Measurements from ENCODE around the gene TMED9. TPM values are rescaled to one million over a fixed set of nuclear protein-coding genes. Genes with fewer than 3 reads are reported as not detected.

Gene TMED9
- total and polyA plus RNA-seq, 9 of the 15 experiments (the other 6 are each of a cell fraction or from before 2014, with no cell fraction given) = 43.7 to 301 (median 90.0) TPM

- TF ChIP-seq PATZ1 (CRISPR knock-in tag; IDR thresholded peaks at IDR 0.05; ENCODE audit: borderline replicate concordance) = no peak
- TF ChIP-seq, protein P1, sequence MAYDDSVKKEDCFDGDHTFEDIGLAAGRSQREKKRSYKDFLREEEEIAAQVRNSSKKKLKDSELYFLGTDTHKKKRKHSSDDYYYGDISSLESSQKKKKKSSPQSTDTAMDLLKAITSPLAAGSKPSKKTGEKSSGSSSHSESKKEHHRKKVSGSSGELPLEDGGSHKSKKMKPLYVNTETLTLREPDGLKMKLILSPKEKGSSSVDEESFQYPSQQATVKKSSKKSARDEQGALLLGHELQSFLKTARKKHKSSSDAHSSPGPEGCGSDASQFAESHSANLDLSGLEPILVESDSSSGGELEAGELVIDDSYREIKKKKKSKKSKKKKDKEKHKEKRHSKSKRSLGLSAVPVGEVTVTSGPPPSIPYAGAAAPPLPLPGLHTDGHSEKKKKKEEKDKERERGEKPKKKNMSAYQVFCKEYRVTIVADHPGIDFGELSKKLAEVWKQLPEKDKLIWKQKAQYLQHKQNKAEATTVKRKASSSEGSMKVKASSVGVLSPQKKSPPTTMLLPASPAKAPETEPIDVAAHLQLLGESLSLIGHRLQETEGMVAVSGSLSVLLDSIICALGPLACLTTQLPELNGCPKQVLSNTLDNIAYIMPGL (CRISPR knock-in tag; IDR thresholded peaks at IDR 0.05) = no peak
- peak; percentile 50 for TF ChIP-seq POLR2A (conservative IDR thresholded peaks at IDR 0.05)
These were observed 4.8 kb downstream of the TMED9 start (continued) for GRCh38 chr5:177596775-177597238.

DNA sequence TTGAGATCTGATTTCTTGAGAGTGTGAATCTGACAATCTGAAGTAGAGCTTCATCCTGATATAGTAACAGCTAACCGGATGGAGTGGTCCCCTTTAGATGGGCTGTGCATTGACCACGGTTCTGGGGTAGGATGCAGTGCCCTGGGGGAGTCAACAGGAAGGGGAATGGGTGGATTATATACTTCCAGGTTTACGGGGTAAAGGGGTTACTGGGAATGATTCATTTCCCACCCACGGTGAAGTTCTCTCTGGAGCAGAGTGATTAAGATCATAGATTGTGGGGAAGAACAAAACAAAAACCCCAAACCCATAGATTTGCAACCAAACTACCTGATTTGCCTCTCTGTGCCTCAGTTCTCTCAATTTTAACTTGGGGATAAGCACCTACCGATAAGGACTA is 6.5 kb downstream of the TMED9 start:
- Histone ChIP-seq H2AFZ (ENCODE audit: low read depth, low read length) (no peak overlapping the region), H3K27me3 (ENCODE audit: control insufficient read depth in 2 of 2, insufficient read depth in 2 of 2, low read length in 2 of 2) (no peaks in the 10 kb centered on the region), H3K9ac (ENCODE audit: insufficient read depth in 1 of 2, low read depth in 2 of 2, low read length in 2 of 2) (no peak overlapping the region), H3K27ac (ENCODE audit: extremely low read depth, low read depth, low read length) (no peak overlapping the region), H3K4me3 (no peak overlapping the region), H3K9me1 (ENCODE audit: control insufficient read depth, insufficient read depth, low read length) (no peaks in the 10 kb centered on the region), H3K4me2 (ENCODE audit: insufficient read depth, low read length) (peak overlapping the region; percentile 24; the same call in 1 of the 2 replicates), H3K4me1 (replicated peaks in 1 of 2; ENCODE audit: control insufficient read depth in 2 of 2, insufficient read depth in 2 of 2, low read length in 2 of 2) (peaks cover 13 to 32% of the 10 kb centered on the region in 2 experiments; a peak in 4 of 5 replicates), H3K9me3 (replicated peaks; ENCODE audit: control insufficient read depth, insufficient read depth, low read depth, low read length) (no peaks in the 10 kb centered on the region), H3K79me2 (ENCODE audit: control insufficient read depth, insufficient read depth, low read length) (peaks cover 20% of the 10 kb centered on the region), H3K36me3 (ENCODE audit: control insufficient read depth, insufficient read depth, low read length) (peaks cover 34% of the 10 kb centered on the region), H4K20me1 (replicated peaks; ENCODE audit: control insufficient read depth, insufficient read depth, low read length) (peaks cover 4% of the 10 kb centered on the region)
- BruUV-seq (replicated peaks) = no TSS peak
- in situ Hi-C loops (cut with MboI) (no loop called here), intact Hi-C loops (cut with micrococcal nuclease) (no loop called here)
- FAIRE-seq (peak; percentile 79), DNase-seq (ENCODE audit: extremely low read depth in 1 of 4, low spot score in 3 of 4) (no peak), ATAC-seq (no peak)
- CTCF ChIA-PET (ENCODE audit: low intra/inter-chr PET ratio) = no interaction called here
- POLR2A ChIA-PET = interaction anchor here (0.7 to 1.2 kb wide), 6 partner anchors 9 to 232 kb away, joined by 3 to 5 read pairs (median 4); no protein-coding TSS in a partner anchor
- WGBS (ENCODE audit: insufficient coverage, low coverage, missing lambda C conversion rate) = 11% methylated on average over 5 of the region's 5 CpGs
- TF ChIP-seq NR2C1 (IDR thresholded peaks at IDR 0.05) = peak; percentile 59
- TF ChIP-seq NR2C1 (tag; IDR thresholded peaks at IDR 0.05) = peak; percentile 53; the same call in 1 of the 2 replicates
- TF ChIP-seq BRCA1 (IDR thresholded peaks at IDR 0.05) = no peak
- TF ChIP-seq BRCA1 (CRISPR knock-in tag; IDR thresholded peaks at IDR 0.05) = no peak
- TF ChIP-seq GABPA (tag; conservative IDR thresholded peaks at IDR 0.05; ENCODE audit: low read depth) = 0 out of 2 replicates have a peak, but pooled peaks have one; percentile 30
- TF ChIP-seq TGIF2 (CRISPR knock-in tag; IDR thresholded peaks at IDR 0.05) = no peak
- TF ChIP-seq NR2C2 (CRISPR knock-in tag; IDR thresholded peaks at IDR 0.05) = no peak
- TF ChIP-seq NR2C2 (tag; IDR thresholded peaks at IDR 0.05) = peak; percentile 66; the same call in 1 of the 2 replicates
- no peak for TF ChIP-seq SRSF9 (IDR thresholded peaks at IDR 0.05; ENCODE audit: borderline replicate concordance, low read depth, low read length)
- TF ChIP-seq VEZF1 (CRISPR knock-in tag; IDR thresholded peaks at IDR 0.05) = 0 out of 2 replicates have a peak, but pooled peaks have one; percentile 8
- TF ChIP-seq SPI1 (IDR thresholded peaks at IDR 0.05; ENCODE audit: borderline replicate concordance, low read depth, low read length) = no peak
- TF ChIP-seq OTX1 (CRISPR knock-in tag; IDR thresholded peaks at IDR 0.05) = no peak

Measured in K562 (cell line).